Esophagus muscularis mucosa (tissue), 4 donors: ENCODE results near the gene NR3C2.

ENCODE experiments used
- CTCF ChIP-seq, 3 experiments: fragments of 200-600 bp in 2 of 3; fragments of 450-650 bp in 1 of 3; sonication (generic) in 2 of 3; IDR thresholded peaks; one replicate each; pipeline ENCODE4 v1.5.1; 2017 to 2019; ENCODE audit warnings: antibody characterized with exemption in 3 of 3, mild to moderate bottlenecking in 2 of 3, moderate library complexity in 1 of 3
- EP300 ChIP-seq: sonication (generic); formaldehyde crosslinking; IDR thresholded peaks from one replicate; pipeline ENCODE4 v1.6.1; 2017; ENCODE audit warnings: antibody characterized with exemption
- POLR2A ChIP-seq: fragments of 450-650 bp; IDR thresholded peaks from one replicate; pipeline ENCODE4 v1.6.1; 2017; ENCODE audit warnings: antibody characterized with exemption, moderate library complexity, mild to moderate bottlenecking, low read depth

GRCh38 chr4:148266921-148267320 lies 175.3 kb downstream of the NR3C2 start:
- TF ChIP-seq CTCF (IDR thresholded peaks at IDR 0.05) (no peak), POLR2A (no peak), EP300 (no peak)
